ENCODE data around the gene FIBP. TPM values are rescaled to one million over a fixed set of nuclear protein-coding genes. Genes with fewer than 3 reads are reported as not detected.

Gene FIBP
- total RNA-seq, 3 donors from 2014 or later, result 51.2 to 68.5 (median 51.7) TPM

- intact Hi-C loops (cut with DNase I; ENCODE audit: low total_unique reads), result loop anchor here (10.0 kb wide), 1 partner anchor 80 kb away; the partner anchor contains the start of gene SART1
- H3K27ac ChIP-seq, result peak overlapping the region in 1 of 2 donors; percentile 3
- DNase-seq (ENCODE audit: low spot score in 2 of 2), result no peak
Observed at GRCh38 chr11:65884716-65885092, 3.6 kb downstream of the FIBP start.

DNA sequence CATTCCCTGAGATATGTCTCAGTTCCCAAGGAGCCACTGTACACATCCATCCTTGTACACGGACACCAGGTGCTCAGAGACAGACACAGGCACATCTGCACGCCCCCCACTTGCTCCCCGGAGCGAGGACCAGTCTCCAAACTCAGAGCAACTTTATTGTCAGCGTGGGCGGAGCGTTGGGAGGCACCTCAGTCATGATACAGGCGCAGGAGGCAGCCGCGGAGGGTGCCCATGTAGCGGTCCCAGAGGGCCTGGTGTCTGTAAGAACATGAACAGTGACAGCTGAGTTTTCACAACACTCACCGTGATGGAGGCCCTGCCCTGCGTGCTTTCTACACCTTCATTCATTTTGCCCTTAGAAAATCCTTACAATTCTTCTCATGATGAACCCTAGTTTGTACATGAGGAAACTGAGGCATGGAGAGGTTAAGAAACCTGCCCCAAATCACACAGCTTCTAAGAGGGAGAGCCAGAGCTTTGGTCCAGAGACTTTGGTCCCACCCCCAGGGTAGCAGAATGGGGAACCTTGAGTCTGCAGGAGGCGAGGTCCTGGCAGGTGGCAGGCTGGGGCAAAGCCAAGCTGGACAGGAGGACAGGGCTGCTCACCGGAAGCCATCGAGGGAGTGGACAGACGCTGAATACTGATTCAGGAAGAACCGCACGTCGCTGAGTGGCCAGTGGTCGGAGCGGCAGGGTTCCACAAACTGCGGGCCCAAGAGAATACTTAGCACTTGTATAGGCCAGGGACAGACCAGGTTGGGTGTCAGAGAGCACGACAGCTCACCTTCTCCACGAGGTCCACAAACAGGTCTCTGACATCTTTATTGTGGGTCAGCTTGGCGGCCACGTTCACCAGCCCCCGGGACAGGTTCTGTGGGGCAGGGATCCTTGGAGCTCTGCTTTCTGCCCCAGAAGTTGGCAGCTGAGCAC lies 4.2 kb downstream of the FIBP start:
- Histone ChIP-seq H3K36me3 (no peaks in the 10 kb centered on the region), H3K27me3 (no peaks in the 10 kb centered on the region), H3K27ac (peak overlapping the region in 1 of 2 donors; percentile 3), H3K4me1 (peaks cover 5 to 12% of the 10 kb centered on the region in 2 donors), H3K9me3 (no peaks in the 10 kb centered on the region), H3K4me3 (no peak overlapping the region)
- no peak for TF ChIP-seq CTCF (IDR thresholded peaks at IDR 0.05)
- TF ChIP-seq POLR2AphosphoS5 (IDR thresholded peaks at IDR 0.05), result no peak
- TF ChIP-seq POLR2A (IDR thresholded peaks at IDR 0.05), result no peak
- intact Hi-C loops (cut with DNase I; ENCODE audit: low total_unique reads), result loop anchor here (10.0 kb wide), 1 partner anchor 81 kb away; the partner anchor contains the start of gene SART1
- no peak for DNase-seq (ENCODE audit: low spot score in 2 of 2)

More at GRCh38 chr11:65884716-65885092, 3.6 kb downstream of the FIBP start:
- TF ChIP-seq POLR2A (IDR thresholded peaks at IDR 0.05) (no peak), POLR2AphosphoS5 (IDR thresholded peaks at IDR 0.05) (peak in 2 of 3 donors; percentile 38 to 69), CTCF (IDR thresholded peaks at IDR 0.05) (peak; percentile 94 to 99 (median 97))
- no peaks in the 10 kb centered on the region for H3K9me3 ChIP-seq
- peaks cover 7 to 12% of the 10 kb centered on the region in 2 donors for H3K4me1 ChIP-seq
- H3K36me3 ChIP-seq, result no peaks in the 10 kb centered on the region
- H3K27me3 ChIP-seq, result no peaks in the 10 kb centered on the region
- H3K4me3 ChIP-seq, result no peak overlapping the region

DNA sequence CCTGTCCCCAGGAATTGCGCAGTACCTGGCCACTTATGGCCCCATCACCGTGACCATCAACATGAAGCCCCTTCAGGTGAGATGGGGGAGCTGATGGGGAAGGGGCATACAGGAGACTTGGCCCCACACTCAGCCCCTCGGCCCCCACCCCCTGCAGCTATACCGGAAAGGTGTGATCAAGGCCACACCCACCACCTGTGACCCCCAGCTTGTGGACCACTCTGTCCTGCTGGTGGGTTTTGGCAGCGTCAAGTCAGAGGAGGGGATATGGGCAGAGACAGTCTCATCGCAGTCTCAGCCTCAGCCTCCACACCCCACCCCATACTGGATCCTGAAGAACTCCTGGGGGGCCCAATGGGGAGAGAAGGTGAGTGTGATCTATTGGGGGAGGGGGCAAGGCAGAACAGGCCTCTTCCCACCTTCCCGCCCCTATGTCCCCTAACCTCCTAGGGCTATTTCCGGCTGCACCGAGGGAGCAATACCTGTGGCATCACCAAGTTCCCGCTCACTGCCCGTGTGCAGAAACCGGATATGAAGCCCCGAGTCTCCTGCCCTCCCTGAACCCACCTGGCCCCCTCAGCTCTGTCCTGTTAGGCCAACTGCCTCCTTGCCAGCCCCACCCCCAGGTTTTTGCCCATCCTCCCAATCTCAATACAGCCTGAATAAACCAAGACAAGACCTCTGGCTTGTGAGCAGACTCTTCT lies 5.1 kb downstream of the FIBP start:
- no peak overlapping the region for H3K4me3 ChIP-seq
- H3K27me3 ChIP-seq, result no peaks in the 10 kb centered on the region
- DNase-seq (ENCODE audit: low spot score in 2 of 2), result no peak
- intact Hi-C loops (cut with DNase I; ENCODE audit: low total_unique reads), result loop anchor here (10.0 kb wide), 1 partner anchor 82 kb away; the partner anchor contains the start of gene SART1
- peaks cover 5 to 12% of the 10 kb centered on the region in 2 donors for H3K4me1 ChIP-seq
- no peak for TF ChIP-seq POLR2A (IDR thresholded peaks at IDR 0.05)
- TF ChIP-seq CTCF (IDR thresholded peaks at IDR 0.05), result no peak
- TF ChIP-seq POLR2AphosphoS5 (IDR thresholded peaks at IDR 0.05), result no peak
- no peak overlapping the region for H3K27ac ChIP-seq
- H3K36me3 ChIP-seq, result no peaks in the 10 kb centered on the region
- no peaks in the 10 kb centered on the region for H3K9me3 ChIP-seq

- intact Hi-C loops (cut with DNase I; ENCODE audit: low total_unique reads), result loop anchor here (10.0 kb wide), 1 partner anchor 82 kb away; the partner anchor contains the start of gene SART1
- no peak for DNase-seq (ENCODE audit: low spot score in 2 of 2)
- H3K36me3 ChIP-seq, result no peaks in the 10 kb centered on the region
Observed at GRCh38 chr11:65882120-65883057, 5.9 kb downstream of the FIBP start.

More at GRCh38 chr11:65882120-65883057, 5.9 kb downstream of the FIBP start:
- no peak overlapping the region for H3K27ac ChIP-seq
- TF ChIP-seq CTCF (IDR thresholded peaks at IDR 0.05) (no peak), POLR2AphosphoS5 (IDR thresholded peaks at IDR 0.05) (no peak), POLR2A (IDR thresholded peaks at IDR 0.05) (no peak)
- H3K4me3 ChIP-seq, result no peak overlapping the region
- no peaks in the 10 kb centered on the region for H3K9me3 ChIP-seq
- H3K27me3 ChIP-seq, result no peaks in the 10 kb centered on the region
- peaks cover 0 to 5% of the 10 kb centered on the region in 2 donors for H3K4me1 ChIP-seq
